ENCODE data around the gene IL27RA.

Gene IL27RA

DNA sequence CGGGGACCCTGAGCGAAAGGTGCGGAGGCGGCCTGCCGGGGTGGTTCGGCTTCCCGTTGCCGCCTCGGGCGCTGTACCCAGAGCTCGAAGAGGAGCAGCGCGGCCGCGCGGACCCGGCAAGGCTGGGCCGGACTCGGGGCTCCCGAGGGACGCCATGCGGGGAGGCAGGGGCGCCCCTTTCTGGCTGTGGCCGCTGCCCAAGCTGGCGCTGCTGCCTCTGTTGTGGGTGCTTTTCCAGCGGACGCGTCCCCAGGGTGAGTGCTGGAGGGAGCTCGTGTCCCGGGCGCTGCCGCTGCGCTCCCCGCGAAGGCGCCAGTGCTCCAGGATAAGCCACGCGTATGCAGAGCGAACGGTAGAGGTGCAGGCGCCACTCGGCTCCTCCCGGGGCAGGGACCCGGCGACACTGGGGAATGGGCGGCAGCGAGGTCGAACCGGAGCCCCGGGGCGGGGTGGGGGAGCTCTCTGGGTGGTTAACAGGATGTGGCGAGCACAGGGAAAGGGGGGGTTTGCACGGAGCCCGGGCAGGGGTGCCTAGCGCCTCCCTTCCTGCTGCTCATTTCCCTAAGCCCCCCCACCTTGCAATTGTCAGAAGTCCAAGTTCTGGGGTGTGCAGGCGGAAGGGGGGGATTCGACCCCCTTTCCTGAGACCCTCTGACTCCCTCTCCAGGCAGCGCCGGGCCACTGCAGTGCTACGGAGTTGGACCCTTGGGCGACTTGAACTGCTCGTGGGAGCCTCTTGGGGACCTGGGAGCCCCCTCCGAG, at the start of gene IL27RA:
Gene IL27RA (plus strand): TSS at position 44 of the 762 bp plus-strand sequence. CDS start 111 bp downstream, at position 155.
- ATAC-seq: peak; percentile 87
- no peak for TF ChIP-seq CSRNP3 (CRISPR knock-in tag; IDR thresholded peaks at IDR 0.05)
- TF ChIP-seq ZFP3 (CRISPR knock-in tag; IDR thresholded peaks at IDR 0.05): no peak

- TF ChIP-seq ZFP3 (CRISPR knock-in tag; IDR thresholded peaks at IDR 0.05) (no peak), SNAI2 (CRISPR knock-in tag; IDR thresholded peaks at IDR 0.05) (no peak), ISL1 (CRISPR knock-in tag; IDR thresholded peaks at IDR 0.05) (no peak), ZC3H10 (CRISPR knock-in tag; IDR thresholded peaks at IDR 0.05) (no peak), TCF4 (CRISPR knock-in tag; IDR thresholded peaks at IDR 0.05; ENCODE audit: borderline replicate concordance) (no peak), RARB (CRISPR knock-in tag; IDR thresholded peaks at IDR 0.05) (no peak), CREB5 (CRISPR knock-in tag; IDR thresholded peaks at IDR 0.05; ENCODE audit: low read depth) (no peak), ZNF70 (CRISPR knock-in tag; IDR thresholded peaks at IDR 0.05) (no peak), ZFP30 (CRISPR knock-in tag; IDR thresholded peaks at IDR 0.05) (no peak)
- TF ChIP-seq, protein P1, sequence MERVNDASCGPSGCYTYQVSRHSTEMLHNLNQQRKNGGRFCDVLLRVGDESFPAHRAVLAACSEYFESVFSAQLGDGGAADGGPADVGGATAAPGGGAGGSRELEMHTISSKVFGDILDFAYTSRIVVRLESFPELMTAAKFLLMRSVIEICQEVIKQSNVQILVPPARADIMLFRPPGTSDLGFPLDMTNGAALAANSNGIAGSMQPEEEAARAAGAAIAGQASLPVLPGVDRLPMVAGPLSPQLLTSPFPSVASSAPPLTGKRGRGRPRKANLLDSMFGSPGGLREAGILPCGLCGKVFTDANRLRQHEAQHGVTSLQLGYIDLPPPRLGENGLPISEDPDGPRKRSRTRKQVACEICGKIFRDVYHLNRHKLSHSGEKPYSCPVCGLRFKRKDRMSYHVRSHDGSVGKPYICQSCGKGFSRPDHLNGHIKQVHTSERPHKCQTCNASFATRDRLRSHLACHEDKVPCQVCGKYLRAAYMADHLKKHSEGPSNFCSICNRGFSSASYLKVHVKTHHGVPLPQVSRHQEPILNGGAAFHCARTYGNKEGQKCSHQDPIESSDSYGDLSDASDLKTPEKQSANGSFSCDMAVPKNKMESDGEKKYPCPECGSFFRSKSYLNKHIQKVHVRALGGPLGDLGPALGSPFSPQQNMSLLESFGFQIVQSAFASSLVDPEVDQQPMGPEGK (CRISPR knock-in tag; IDR thresholded peaks at IDR 0.05; ENCODE audit: borderline replicate concordance): no peak
Measured at GRCh38 chr19:13981988-13982501, 49.5 kb upstream of the IL27RA start.

DNA sequence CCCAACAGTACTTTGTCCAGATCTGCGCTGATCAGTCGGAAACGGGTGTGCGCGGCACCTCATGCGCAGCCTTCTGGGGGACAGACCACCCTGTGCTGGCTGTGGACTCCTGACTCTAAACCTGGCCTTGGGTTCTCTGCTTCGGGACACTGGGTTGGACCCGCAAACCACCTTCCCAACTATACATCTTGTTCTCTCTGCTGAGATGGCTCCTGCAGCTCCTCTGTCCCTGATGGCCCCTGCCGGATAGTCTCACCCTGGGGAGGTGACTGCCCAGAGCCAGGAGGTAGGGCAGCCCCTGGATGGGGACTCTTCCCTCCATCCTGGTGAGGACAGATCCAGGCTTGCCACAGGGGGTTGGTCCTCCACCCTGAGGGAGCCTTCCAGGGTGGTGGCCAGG, 48.8 kb upstream of the IL27RA start:
- no peak for ATAC-seq
- TF ChIP-seq ESRRG (CRISPR knock-in tag; IDR thresholded peaks at IDR 0.05): no peak
- no peak for TF ChIP-seq CREB5 (CRISPR knock-in tag; IDR thresholded peaks at IDR 0.05; ENCODE audit: low read depth)
- no peak for TF ChIP-seq CSDC2 (CRISPR knock-in tag; IDR thresholded peaks at IDR 0.05)
- no peak for TF ChIP-seq ZNF70 (CRISPR knock-in tag; IDR thresholded peaks at IDR 0.05)
- no peak for TF ChIP-seq RARB (CRISPR knock-in tag; IDR thresholded peaks at IDR 0.05)
- no peak for TF ChIP-seq CSRNP3 (CRISPR knock-in tag; IDR thresholded peaks at IDR 0.05)

More at GRCh38 chr19:13981988-13982501, 49.5 kb upstream of the IL27RA start:
- ATAC-seq: no peak

GRCh38 chr19:13983213-13983889, 48.2 kb upstream of the IL27RA start:
- TF ChIP-seq ISL1 (CRISPR knock-in tag; IDR thresholded peaks at IDR 0.05) (no peak), RARB (CRISPR knock-in tag; IDR thresholded peaks at IDR 0.05) (no peak), CSRNP3 (CRISPR knock-in tag; IDR thresholded peaks at IDR 0.05) (no peak), ARNTL (CRISPR knock-in tag; IDR thresholded peaks at IDR 0.05; ENCODE audit: borderline replicate concordance, low read depth) (no peak), ZNF565 (CRISPR knock-in tag; conservative IDR thresholded peaks at IDR 0.05; ENCODE audit: low read depth) (no peak)
- no peak for ATAC-seq
